Fibroblast of lung (primary cell): ENCODE results near the gene ANLN.
"Not testable (repeated sequence)": the region's sequence is repeated elsewhere in the genome, so short reads cannot be mapped to it uniquely, and the experiment has no call there.

Experiments
- EZH2 ChIP-seq: IDR thresholded peaks from 2 replicates; pipeline ENCODE4 v1.5.1; 2012; ENCODE audit warnings: low read length, control low read depth, mild to moderate bottlenecking; ENCODE audit errors: missing control alignments
- TF ChIP-seq, protein P1 (sequence below), 2 donors: IDR thresholded peaks in 1 of 2; conservative IDR thresholded peaks in 1 of 2; 1 replicate in 1 of 2; 2 replicates in 1 of 2; pipeline ENCODE4 v1.5.1; 2011 to 2012; ENCODE audit warnings: low read length in 2 of 2, control low read depth in 1 of 2, inconsistent platforms in 1 of 2, low read depth in 1 of 2, mild to moderate bottlenecking in 1 of 2

DNA sequence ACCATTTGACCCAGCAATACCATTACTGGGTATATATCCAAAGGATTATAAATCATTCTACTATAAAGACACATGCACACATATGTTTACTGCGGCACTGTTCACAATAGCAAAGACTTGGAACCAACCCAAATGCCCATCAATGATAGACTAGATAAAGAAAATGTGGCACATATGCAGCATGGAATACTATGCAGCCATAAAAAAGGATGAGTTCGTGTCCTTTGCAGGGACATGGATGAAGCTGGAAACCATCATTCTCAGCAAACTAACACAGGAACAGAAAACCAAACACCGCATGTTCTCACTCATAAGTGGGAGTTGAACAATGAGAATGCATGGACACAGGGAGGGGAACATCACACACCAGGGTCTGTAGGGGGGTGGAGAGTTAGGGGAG, 6.4 kb upstream of the ANLN start:
- TF ChIP-seq, protein P1, sequence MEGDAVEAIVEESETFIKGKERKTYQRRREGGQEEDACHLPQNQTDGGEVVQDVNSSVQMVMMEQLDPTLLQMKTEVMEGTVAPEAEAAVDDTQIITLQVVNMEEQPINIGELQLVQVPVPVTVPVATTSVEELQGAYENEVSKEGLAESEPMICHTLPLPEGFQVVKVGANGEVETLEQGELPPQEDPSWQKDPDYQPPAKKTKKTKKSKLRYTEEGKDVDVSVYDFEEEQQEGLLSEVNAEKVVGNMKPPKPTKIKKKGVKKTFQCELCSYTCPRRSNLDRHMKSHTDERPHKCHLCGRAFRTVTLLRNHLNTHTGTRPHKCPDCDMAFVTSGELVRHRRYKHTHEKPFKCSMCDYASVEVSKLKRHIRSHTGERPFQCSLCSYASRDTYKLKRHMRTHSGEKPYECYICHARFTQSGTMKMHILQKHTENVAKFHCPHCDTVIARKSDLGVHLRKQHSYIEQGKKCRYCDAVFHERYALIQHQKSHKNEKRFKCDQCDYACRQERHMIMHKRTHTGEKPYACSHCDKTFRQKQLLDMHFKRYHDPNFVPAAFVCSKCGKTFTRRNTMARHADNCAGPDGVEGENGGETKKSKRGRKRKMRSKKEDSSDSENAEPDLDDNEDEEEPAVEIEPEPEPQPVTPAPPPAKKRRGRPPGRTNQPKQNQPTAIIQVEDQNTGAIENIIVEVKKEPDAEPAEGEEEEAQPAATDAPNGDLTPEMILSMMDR (conservative IDR thresholded peaks at IDR 0.05 in 1 of 2, IDR thresholded peaks at IDR 0.05 in 1 of 2; ENCODE audit: low read depth in 1 of 2, low read length in 2 of 2), result not testable (repeated sequence)
- TF ChIP-seq EZH2, result not testable (repeated sequence)
